NCI-H2227 (cell line): Measurements from ENCODE around the gene MINK1.
A peak's percentile ranks its signal among the peaks of the same experiment; 100 is the strongest.
"Not testable (repeated sequence)": the region's sequence is repeated elsewhere in the genome, so short reads cannot be mapped to it uniquely, and the experiment has no call there.

ENCODE experiments used
- DNase-seq: peaks from one replicate; lab custom pipeline; 2025; ENCODE audit not compliant: unreplicated experiment; lab: John Stamatoyannopoulos, UW

MINK1 gene

DNA sequence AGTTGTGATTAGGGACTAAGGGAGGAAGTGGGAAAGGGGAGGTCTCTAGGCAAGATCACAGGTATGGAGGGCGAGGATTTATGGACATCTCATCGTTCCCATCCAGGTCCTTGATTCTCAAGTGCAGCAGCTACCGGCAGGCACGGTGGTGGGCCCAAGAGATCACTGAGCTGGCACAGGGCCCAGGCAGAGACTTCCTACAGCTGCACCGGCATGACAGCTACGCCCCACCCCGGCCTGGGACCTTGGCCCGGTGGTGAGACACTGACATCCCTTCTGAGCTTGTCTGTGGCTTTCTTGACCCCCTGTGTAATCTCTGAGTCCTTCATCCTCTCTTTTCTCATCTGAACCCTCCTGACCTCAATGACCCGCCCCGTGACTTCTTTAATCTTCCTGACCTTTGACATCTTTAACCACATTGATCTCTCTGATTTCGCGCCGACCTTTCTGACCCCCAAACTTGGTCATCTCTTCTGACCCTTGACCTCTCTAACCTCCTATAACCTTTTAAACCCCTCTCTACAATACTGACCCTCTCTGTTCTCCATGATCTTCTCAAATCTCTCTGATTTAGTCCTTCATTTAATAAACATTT, 22.3 kb upstream of the MINK1 start:
- DNase-seq: no peak

DNA sequence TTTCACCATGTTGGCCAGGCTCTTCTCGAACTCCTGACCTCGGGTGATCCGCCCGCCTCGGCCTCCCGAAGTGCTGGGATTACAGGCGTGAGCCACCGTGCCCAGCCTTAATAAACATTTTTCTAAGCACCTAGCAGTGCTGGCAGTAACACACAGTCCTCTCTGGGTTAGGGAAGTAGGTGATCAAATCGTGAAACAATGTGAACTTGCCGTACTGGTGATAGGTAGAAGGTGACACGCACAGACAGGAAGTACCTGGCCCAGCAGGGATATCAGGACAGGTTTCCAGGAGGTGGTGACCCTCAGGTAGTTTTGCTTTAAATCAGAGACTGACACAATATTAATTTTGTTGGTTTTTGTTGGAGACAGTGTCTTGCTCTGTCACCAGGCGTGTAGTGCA, 21.7 kb upstream of the MINK1 start:
- DNase-seq: no peak

DNA sequence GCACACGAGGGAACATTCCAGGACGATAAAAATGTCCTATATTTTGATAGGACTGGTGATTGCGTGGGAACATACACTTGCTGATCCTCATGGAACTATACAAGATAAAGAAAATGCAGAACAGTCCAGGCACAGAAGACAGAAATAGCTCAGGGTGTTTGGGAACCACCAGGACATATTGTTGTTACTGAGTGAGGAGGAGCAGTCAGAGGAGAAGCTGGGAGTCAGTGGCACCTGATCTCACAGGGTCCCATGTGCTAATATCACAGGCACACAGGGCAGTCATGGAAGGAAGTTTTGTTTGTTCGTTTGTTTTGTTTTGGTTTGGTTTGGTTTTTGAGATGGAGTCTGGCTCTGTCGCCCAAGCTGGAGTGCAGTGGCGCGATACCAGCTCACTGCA, 20.4 kb upstream of the MINK1 start:
- no peak for DNase-seq

- no peak for DNase-seq
Measured at GRCh38 chr17:4815043-4815675, 18.0 kb upstream of the MINK1 start.

DNA sequence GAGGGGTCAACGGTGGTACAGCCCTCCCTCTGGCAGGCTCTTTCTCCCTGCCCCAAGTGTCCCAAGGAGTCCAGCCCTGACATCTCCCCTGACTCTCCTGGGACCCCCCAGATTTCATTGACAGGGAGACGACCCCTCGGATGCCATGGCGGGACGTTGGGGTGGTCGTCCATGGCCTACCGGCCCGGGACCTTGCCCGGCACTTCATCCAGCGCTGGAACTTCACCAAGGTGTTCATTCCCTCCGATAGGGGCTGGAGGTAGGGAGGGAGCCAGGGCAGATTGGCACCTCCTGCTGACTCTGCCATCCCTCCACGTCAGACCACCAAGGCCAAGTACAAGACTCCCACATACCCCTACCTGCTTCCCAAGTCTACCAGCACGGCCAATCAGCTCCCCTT, 16.3 kb upstream of the MINK1 start:
- DNase-seq: no peak

DNA sequence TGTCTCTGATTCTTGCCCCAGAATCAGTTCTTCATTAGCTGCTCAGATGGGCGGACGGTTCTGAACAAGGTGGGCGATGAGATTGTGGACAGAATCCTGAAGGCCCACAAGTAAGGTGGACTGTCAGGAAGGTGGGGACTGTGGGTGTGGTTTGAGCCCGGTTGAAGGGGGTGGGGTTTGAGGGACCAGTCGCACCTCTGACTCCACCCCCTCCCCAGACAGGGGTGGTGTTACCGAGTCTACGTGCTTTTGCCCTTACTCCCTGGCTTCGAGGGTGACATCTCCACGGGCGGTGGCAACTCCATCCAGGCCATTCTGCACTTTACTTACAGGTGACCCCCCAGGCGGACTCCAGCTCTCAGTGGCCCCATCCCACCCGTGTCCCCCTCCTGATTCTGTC, 14.9 kb upstream of the MINK1 start:
- no peak for DNase-seq

- DNase-seq: no peak
Measured at GRCh38 chr17:4822835-4823234, 10.3 kb upstream of the MINK1 start.

DNA sequence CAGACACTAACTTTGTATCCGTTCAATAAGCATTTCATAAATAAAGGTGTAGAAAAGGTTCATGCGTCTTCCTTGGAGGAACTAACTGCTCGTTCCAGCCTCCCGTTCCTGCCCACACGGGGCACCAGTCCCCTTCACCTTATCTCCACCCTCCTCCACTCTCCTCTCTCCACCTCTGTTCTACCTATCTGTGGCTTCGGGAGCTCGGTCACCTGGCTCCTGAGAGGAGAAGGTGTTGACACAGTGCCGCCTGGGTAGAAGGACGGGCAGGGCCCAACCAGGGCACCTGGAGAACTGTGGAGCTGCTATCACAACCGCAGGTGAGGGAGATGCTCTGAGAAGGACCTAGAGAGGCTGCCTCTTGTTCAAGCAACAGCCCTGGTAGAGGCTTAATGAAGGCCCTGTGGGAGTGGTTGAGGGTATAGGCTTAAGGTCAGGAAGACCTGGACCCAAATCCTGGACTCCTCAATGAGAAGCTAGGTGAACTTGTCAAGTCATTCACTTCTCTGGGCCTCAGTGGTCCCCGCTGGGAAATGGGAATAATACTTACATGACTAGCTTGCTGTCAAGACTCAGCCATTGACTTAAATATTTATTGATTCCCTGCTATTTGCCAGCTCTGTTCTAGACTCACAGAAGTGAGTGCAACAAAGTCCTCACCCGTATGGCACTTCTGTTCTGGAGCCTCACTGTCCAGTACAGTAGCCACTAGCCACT, 9.6 kb upstream of the MINK1 start:
- no peak for DNase-seq

GRCh38 chr17:4827399-4827798, 5.7 kb upstream of the MINK1 start:
- DNase-seq: no peak

DNA sequence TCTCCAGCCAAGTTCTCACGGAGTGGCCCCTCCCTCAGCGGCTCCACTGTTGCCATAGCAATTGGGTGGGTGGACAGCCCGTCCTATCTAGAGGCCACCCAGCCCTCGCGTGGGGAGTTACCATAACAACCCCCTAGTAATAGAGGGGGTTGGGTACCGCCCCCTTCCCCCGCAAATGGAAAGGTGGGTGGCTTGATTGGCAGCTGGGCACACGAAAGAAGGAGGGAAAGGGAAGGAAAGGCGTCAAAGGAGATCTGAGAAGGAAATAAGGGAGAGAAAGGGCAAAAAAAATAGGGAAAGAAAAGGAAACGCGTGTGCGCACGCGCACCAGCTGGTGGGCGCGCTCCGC, 337 bp upstream of the MINK1 start:
- not testable (repeated sequence) for DNase-seq

- DNase-seq: peak; percentile 25
Measured at GRCh38 chr17:4833941-4834680, 971 bp downstream of the MINK1 start.

- no peak for DNase-seq
Measured at GRCh38 chr17:4834681-4835020, 1.5 kb downstream of the MINK1 start.

DNA sequence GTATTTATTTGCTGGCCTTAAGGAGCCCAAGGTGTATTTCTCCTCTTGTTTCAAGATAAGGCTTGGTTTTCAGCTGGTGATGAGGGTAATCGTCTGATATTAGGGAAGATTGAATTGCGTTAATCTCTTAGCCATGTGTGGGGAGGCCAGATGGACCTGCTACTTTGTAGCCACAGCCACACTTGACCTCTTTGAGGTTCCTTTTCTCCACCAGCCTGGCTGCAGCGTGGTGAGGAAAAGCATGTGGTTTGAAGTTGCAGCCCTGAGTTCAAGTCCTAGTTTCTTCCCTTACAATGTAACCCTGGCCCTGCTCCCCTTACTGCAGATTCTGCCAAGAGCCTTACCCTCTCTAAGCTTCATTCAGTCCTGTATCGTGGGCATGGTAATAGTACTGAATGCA, 3.1 kb downstream of the MINK1 start:
- DNase-seq: no peak

GRCh38 chr17:4837471-4838308, 4.5 kb downstream of the MINK1 start:
- no peak for DNase-seq

- no peak for DNase-seq
Measured at GRCh38 chr17:4838309-4838785, 5.2 kb downstream of the MINK1 start.

DNA sequence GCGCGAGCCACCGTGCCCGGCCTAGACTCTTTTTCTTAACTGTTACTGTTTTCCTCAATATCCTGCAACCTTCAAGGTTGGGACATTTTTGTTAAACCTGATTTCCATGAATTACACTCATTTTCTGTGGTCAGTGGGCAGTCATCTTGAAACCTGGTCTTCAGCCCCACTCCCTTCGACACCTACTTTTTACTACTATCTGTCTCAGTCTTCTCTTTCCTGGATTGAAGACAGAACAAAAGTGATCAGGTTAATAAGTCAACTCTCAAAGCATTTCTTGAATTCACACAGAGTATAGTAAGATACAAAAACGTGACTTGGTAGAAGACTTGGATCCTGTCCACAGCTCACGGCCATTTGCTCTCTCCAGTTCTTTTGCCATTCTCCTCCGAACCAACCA, 6.1 kb downstream of the MINK1 start:
- DNase-seq: no peak

DNA sequence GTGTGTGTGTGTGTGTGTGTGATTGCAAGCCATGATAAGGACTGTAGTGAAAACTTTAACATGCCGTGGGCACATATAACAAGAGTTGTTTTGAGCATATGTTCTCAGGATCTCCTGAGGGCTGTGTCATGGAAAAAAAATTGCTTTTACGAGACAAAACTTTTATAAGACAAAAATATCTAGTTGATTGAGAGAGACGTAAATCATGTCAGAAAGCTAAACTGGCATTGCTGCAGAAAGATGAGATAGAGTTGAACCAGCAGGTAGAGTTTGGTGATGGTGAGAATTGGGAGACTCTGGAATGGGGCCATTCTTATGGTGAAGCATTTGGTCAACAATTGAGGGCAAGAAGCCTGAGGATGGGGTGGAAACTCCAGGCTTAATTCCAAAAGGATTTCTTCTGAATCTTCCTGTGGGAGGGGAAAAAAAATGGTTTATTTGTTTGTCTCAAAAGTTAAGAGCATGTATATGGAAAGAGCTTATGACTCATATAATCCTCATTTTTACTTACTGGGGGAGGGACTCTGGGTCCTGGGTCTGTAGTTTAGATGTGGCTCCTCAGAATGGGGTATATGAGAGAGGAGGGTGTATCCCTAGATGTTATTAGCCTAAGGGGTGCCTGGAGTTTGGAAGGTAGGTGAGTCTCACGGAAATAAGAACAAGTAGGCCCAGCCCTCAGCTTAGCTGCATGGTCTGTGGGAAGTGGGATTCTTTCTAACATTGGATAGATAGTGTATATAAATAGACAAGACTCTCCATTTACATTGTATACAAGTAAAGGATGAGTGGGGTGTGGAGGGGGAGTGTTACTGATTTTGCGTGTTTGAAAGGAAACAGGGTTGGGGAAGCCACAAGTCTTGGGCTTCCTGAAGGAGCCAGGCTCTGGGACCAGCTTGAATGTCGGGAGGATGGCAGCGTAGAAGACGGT, 7.1 kb downstream of the MINK1 start:
- no peak for DNase-seq

- no peak for DNase-seq
Measured at GRCh38 chr17:4840893-4841242, 7.7 kb downstream of the MINK1 start.

GRCh38 chr17:4842376-4842775, 9.2 kb downstream of the MINK1 start:
- no peak for DNase-seq

GRCh38 chr17:4843321-4844000, 10.3 kb downstream of the MINK1 start:
- DNase-seq: no peak
